BJ (cell line): ENCODE measurements around the gene TRIM25. TPM values are rescaled to one million over a fixed set of nuclear protein-coding genes. Genes with fewer than 3 reads are reported as not detected.

ENCODE experiments used
- CTCF ChIA-PET: fragments of 350-600 bp; formaldehyde crosslinking; extraction: SDS; loops from one replicate; lab custom pipeline; 2021; ENCODE audit warnings: antibody characterized with exemption, inconsistent platforms; lab: Yijun Ruan, JAX
- POLR2A ChIA-PET: fragments of 300-600 bp; sonication (Branson Sonifier 250); formaldehyde crosslinking; extraction: SDS; loops from one replicate; lab custom pipeline; 2021; ENCODE audit warnings: antibody characterized with exemption; lab: Charles Lee
- DNase-seq: peaks from one replicate; pipeline ENCODE4 v3.0.0-alpha.2; 2011; ENCODE audit warnings: low read depth
- H3K27me3 ChIP-seq: 2 replicates; pipeline ENCODE4 v1.6.0; 2011; ENCODE audit warnings: low read length; ENCODE audit not compliant: control insufficient read depth, insufficient read depth
- H3K36me3 ChIP-seq: 2 replicates; pipeline ENCODE4 v1.5.1; 2011; ENCODE audit warnings: low read length; ENCODE audit not compliant: control insufficient read depth, insufficient read depth
- H3K4me3 ChIP-seq: 2 replicates; pipeline ENCODE4 v1.5.1; 2011; ENCODE audit warnings: low read depth, mild to moderate bottlenecking, control low read depth, low read length
- polyA plus RNA-seq: library from polyadenylated mRNA; depleted of rRNA; stranded (reverse); fragments of >200 nt; gene quantifications from 2 replicates; pipeline ENCODE4 v1.2.3, GENCODE V29; 2011
- TF ChIP-seq, protein P1 (sequence below): IDR thresholded peaks from 2 replicates; pipeline ENCODE4 v1.5.1; 2011; ENCODE audit warnings: low read depth, mild to moderate bottlenecking, control low read depth, inconsistent platforms, low read length, moderate library complexity; ENCODE audit not compliant: insufficient read depth

Gene TRIM25
- polyA plus RNA-seq, 1 experiment, result 25.6 TPM

DNA sequence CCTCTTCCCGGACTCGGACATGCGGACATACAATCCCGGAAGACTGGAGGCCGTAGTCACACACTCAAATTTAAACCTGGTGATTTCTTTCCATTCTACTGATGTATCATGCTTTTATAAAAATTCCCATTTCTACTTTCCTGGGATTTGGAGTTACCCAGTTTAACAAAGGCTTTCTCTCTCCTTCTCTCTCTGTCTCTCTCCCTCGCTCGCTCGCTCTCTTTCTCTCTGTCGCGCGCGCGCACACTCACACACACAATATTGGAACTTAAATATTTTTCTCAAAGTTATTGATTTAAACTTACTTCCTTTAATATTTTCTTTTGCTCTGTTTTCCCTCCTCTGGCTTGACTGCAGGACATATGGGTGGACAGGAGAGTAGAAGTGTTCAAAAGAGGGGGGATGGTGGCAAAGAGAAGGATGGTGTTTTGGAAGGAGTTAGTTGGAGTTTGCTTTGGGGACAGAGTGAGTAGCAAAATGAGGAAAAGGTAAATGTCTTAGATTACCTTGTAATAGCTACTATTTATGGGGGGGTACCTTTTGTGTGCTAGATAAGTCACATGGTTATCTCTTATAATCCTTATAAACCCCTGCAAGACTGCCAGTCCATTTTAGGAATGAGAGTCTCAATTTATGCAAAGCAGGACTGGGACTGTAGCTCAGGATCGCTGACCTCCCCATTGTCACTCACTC, 878 bp upstream of the TRIM25 start:
- DNase-seq, result no peak
- ChIA-PET CTCF (interaction anchor here (1.1 kb wide), 1 partner anchor 95 kb away, joined by 3 read pairs; no protein-coding TSS in a partner anchor), POLR2A (no interaction called here)
- Histone ChIP-seq H3K4me3 (peak overlapping the region; percentile 86), H3K27me3 (no peaks in the 10 kb centered on the region), H3K36me3 (no peaks in the 10 kb centered on the region)
- TF ChIP-seq, protein P1, sequence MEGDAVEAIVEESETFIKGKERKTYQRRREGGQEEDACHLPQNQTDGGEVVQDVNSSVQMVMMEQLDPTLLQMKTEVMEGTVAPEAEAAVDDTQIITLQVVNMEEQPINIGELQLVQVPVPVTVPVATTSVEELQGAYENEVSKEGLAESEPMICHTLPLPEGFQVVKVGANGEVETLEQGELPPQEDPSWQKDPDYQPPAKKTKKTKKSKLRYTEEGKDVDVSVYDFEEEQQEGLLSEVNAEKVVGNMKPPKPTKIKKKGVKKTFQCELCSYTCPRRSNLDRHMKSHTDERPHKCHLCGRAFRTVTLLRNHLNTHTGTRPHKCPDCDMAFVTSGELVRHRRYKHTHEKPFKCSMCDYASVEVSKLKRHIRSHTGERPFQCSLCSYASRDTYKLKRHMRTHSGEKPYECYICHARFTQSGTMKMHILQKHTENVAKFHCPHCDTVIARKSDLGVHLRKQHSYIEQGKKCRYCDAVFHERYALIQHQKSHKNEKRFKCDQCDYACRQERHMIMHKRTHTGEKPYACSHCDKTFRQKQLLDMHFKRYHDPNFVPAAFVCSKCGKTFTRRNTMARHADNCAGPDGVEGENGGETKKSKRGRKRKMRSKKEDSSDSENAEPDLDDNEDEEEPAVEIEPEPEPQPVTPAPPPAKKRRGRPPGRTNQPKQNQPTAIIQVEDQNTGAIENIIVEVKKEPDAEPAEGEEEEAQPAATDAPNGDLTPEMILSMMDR, result no peak

DNA sequence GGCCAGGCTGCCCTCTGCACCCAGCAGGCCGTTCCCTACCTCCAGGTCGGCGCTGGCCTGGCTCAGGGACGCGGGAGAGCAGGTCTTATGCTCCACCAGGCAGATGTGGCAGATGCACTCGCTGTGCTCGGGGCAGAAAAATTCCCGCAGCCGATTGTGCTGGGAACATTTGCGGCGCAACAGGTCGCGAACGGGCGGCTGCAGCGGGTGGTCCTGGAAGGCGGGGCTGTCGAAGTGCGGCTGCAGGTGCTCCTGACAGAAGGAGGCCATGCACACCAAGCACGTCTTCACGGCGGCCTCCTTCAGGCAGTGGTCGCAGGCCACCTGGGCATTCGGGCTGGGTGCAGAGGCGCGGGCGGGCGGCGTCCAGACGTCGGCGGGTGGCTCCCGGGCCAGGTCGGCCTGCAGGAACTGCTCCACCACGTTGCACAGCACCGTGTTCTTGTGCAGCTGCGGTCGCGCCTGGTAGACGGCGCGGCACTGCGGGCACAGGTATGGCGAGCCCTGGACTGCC, 439 bp downstream of the TRIM25 start:
- CTCF ChIA-PET, result interaction anchor here (0.9 to 1.1 kb wide), 2 partner anchors 16 to 94 kb away, joined by 3 to 4 read pairs; no protein-coding TSS in a partner anchor
- TF ChIP-seq, protein P1, result no peak
- POLR2A ChIA-PET, result no interaction called here
- DNase-seq, result no peak
- Histone ChIP-seq H3K4me3 (peak overlapping the region; percentile 86), H3K27me3 (no peaks in the 10 kb centered on the region), H3K36me3 (no peaks in the 10 kb centered on the region)

DNA sequence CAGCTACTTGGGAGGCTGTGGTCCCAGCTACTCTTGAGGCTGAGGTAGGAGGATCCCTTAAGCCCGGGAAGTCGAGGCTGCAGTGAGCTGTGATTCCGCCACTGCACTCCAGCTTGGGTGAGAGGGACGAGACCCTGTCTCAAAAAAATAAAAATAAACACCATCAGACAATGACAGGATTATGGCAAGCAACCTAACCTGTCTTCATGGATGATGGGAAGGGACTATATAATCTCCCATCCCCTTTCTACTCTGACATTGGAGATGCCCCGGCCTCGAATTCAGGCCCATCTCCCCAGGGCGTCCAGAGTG, 893 bp downstream of the TRIM25 start:
- DNase-seq, result no peak
- H3K4me3 ChIP-seq, result peak overlapping the region; percentile 86
- TF ChIP-seq, protein P1, result no peak
- ChIA-PET POLR2A (no interaction called here), CTCF (no interaction called here)
- H3K27me3 ChIP-seq, result no peaks in the 10 kb centered on the region
- peaks cover 1% of the 10 kb centered on the region; the same call in 1 of the 2 replicates for H3K36me3 ChIP-seq

DNA sequence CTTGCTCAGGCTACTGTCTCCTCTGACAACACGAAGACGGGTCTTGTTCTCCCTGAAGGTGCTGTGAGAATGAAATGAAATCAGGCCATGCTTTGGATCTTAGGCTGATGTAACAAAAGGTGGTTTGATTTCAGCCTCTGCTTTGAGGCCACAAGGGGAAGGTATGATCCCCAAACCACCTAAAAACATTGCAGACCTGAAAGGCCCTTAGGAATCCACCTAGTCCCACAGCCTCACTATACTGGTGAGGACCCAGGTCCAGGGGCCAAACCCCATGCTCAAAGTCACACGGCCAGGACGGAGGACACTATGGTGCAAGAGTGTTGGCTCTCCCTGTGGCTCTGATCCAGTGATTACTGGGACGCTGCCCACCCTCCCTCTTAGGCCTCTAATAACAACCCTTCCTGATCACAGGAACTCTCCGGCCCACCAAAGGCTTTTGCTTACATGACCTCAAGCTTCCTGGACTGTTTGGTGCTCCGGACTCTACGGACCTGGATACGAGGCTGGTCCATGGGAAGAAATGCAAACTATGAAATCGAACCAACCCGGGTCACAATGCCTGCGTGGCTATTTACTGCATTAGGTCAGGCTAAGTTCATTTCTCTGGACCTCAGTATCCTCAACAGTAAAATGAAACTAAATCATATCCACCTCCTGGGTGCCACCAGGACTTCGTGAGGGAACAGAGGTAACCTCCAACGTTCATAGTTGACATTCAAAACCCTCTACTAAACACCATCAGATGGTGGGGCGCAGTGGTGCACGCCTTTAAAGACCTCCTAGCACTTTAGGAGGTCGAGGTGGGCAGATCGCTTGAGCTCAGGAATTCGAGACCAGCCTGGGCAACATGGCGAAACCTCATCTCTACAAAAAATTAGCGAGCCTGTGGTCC, 1.5 kb downstream of the TRIM25 start:
- DNase-seq, result no peak
- peaks cover 3% of the 10 kb centered on the region; the same call in 1 of the 2 replicates for H3K36me3 ChIP-seq
- CTCF ChIA-PET, result no interaction called here
- TF ChIP-seq, protein P1, result no peak
- H3K4me3 ChIP-seq, result peak overlapping the region; percentile 86
- no peaks in the 10 kb centered on the region for H3K27me3 ChIP-seq
- POLR2A ChIA-PET, result no interaction called here
